ENCODE data around the gene EME2. TPM values are rescaled to one million over a fixed set of nuclear protein-coding genes. Genes with fewer than 3 reads are reported as not detected.

EME2 gene
- polyA plus RNA-seq, 1 experiment = 2.4 TPM

DNA sequence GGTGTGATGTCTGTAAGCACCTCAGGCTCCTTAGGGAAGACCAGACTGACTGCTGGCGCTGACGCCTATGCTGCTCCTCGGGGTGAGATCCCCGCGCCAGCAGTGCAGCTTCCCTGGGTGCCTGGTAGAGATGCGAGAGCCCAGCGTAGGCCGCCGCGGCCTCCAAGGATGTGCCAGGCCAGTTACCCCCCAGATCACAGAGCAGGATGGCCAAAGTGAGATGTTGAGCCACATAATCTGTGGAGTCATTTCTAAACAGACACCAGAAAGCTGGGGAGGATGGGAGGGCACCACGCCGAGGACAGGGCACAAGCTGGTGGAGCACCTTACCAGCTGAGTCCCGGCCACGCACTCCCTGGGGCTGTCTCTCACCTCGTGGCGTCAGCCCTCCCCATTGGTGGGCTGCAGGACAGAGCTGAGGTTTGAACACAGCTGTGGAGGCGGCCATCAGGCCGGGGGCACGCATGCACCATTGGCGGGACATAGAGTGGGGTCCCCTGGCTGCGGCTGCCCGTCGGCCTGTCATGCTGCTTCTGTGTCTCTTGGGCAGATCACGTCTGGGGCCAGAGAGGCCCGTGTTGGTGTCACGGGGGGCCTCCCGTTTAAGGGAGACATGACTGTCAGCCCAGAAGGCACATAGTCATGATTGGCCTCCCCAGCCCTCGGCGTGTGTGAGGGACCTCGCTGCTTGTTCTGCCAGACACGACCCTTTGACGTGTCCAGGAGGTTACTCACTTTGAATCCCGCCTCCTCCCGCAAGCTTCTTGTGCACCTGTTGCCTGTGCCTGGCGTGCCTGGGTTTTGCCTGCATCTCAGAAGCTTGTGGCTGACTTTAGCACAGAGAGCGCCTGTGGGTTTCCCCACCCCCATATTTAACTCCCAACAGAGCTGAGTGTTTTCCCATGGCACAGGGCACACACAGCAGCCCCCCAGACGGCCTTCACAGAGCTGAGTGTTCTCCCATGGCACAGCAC lies 44.7 kb upstream of the EME2 start:
- Histone ChIP-seq H3K4me3 (ENCODE audit: low read depth, low read length) (no peak overlapping the region), H3K27ac (ENCODE audit: low read depth, low read length) (no peak overlapping the region), H3K9me3 (ENCODE audit: control insufficient read depth, insufficient read depth, low read length) (no peaks in the 10 kb centered on the region; the same call in 1 of the 2 replicates), H3K27me3 (ENCODE audit: control insufficient read depth, insufficient read depth, low read length) (no peaks in the 10 kb centered on the region)
- ChIA-PET CTCF (no interaction called here), POLR2A (no interaction called here)
- TF ChIP-seq, protein P1, sequence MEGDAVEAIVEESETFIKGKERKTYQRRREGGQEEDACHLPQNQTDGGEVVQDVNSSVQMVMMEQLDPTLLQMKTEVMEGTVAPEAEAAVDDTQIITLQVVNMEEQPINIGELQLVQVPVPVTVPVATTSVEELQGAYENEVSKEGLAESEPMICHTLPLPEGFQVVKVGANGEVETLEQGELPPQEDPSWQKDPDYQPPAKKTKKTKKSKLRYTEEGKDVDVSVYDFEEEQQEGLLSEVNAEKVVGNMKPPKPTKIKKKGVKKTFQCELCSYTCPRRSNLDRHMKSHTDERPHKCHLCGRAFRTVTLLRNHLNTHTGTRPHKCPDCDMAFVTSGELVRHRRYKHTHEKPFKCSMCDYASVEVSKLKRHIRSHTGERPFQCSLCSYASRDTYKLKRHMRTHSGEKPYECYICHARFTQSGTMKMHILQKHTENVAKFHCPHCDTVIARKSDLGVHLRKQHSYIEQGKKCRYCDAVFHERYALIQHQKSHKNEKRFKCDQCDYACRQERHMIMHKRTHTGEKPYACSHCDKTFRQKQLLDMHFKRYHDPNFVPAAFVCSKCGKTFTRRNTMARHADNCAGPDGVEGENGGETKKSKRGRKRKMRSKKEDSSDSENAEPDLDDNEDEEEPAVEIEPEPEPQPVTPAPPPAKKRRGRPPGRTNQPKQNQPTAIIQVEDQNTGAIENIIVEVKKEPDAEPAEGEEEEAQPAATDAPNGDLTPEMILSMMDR (IDR thresholded peaks at IDR 0.05; ENCODE audit: low read depth, low read length) = no peak
- no peak for DNase-seq (ENCODE audit: low read depth, low spot score)

DNA sequence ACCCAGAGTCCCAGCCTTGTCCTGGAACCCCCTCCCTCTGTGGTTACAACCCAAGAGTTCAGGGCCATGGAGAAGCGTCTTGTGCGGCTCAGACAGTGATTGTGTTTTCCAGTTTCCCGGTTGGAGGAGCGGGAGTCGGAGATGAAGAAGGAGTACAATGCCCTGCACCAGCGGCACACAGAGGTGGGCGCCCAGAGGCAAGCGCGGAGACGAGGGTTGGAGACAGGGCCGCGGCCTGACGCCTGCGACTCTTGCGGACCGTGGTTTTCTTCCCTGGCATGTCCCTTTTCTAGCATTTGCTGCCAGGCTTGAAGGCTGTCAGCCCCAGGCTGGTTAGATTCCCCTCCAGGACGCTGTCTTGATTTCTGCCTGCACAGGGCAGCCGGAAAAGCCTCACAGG lies 43.6 kb upstream of the EME2 start:
- DNase-seq (ENCODE audit: low read depth, low spot score) = no peak
- POLR2A ChIA-PET = no interaction called here
- TF ChIP-seq, protein P1 (IDR thresholded peaks at IDR 0.05; ENCODE audit: low read depth, low read length) = no peak

DNA sequence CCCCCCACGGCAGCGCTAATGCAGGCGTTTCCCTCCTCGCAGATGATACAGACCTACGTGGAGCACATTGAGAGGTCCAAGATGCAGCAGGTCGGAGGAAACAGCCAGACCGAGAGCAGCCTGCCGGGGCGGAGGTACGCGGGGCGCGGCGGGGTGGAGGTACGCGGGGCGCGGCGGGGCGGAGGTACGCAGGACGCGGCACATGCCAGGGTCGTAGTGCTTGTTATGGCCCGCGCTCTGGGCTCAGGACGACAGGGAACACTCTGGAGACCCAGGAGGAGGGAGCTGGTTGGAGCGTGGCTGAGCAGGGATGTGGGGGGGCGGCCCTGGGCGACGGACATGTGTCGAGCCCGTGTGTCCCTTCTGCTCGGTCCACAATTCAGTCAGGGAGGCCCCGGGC lies 43.2 kb upstream of the EME2 start:
- ChIA-PET CTCF (no interaction called here), POLR2A (no interaction called here)
- DNase-seq (ENCODE audit: low read depth, low spot score) = no peak

More for the DNA sequence above, 43.6 kb upstream of the EME2 start:
- H3K27me3 ChIP-seq (ENCODE audit: control insufficient read depth, insufficient read depth, low read length) = no peaks in the 10 kb centered on the region
- CTCF ChIA-PET = no interaction called here
- H3K4me3 ChIP-seq (ENCODE audit: low read depth, low read length) = no peak overlapping the region
- H3K27ac ChIP-seq (ENCODE audit: low read depth, low read length) = no peak overlapping the region
- peaks cover 10% of the 10 kb centered on the region; the same call in 1 of the 2 replicates for H3K9me3 ChIP-seq (ENCODE audit: control insufficient read depth, insufficient read depth, low read length)

DNA sequence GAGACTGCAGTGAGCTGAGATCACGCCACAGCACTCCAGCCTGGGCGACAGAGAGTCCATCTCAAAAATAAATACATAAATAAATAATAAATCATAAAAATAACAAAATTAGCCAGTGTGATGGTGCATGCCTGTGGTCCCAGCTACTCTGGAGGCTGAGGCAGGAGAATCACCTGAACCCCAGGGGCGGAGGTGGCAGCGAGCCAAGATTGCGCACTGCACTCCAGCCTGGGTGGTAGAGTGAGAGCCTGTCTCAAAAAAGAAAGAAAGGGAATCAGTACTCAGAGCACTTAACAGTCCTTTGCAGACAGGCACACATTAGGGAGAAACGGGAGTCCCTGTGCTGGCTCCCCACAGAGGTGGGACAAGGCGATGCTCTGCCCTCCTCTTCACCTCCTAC lies 41.5 kb upstream of the EME2 start:
- TF ChIP-seq, protein P1 (IDR thresholded peaks at IDR 0.05; ENCODE audit: low read depth, low read length) = no peak
- H3K27me3 ChIP-seq (ENCODE audit: control insufficient read depth, insufficient read depth, low read length) = no peaks in the 10 kb centered on the region
- DNase-seq (ENCODE audit: low read depth, low spot score) = no peak
- POLR2A ChIA-PET = no interaction called here
- no peak overlapping the region for H3K4me3 ChIP-seq (ENCODE audit: low read depth, low read length)
- no peak overlapping the region for H3K27ac ChIP-seq (ENCODE audit: low read depth, low read length)
- CTCF ChIA-PET = interaction anchor here (0.7 kb wide), 1 partner anchor 25 kb away, joined by 5 read pairs; no protein-coding TSS in a partner anchor
- peaks cover 27% of the 10 kb centered on the region for H3K9me3 ChIP-seq (ENCODE audit: control insufficient read depth, insufficient read depth, low read length)

More for the DNA sequence above, 43.2 kb upstream of the EME2 start:
- no peak overlapping the region for H3K4me3 ChIP-seq (ENCODE audit: low read depth, low read length)
- TF ChIP-seq, protein P1 (IDR thresholded peaks at IDR 0.05; ENCODE audit: low read depth, low read length) = no peak
- H3K27me3 ChIP-seq (ENCODE audit: control insufficient read depth, insufficient read depth, low read length) = no peaks in the 10 kb centered on the region
- H3K27ac ChIP-seq (ENCODE audit: low read depth, low read length) = no peak overlapping the region
- peaks cover 14% of the 10 kb centered on the region for H3K9me3 ChIP-seq (ENCODE audit: control insufficient read depth, insufficient read depth, low read length)

DNA sequence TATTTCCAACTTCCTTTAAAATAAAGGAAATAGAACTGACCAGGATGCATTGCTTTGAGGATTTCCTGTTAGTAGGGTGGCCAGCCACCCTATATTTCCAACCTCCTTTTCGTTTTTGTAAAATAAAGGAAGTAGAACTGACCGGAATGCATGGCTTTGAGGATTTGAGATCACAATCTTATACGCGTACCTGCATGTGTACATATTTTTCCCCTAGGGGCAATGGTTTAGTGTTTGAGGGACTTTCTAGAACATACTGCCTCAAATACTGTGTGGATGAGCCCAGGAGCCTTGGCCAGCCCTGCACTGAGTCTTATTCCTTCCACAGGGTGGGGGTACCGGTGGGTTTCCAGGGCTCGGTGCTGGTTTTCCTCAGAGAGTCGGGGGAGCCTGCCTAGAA lies 41.0 kb upstream of the EME2 start:
- Histone ChIP-seq H3K4me3 (ENCODE audit: low read depth, low read length) (no peak overlapping the region), H3K9me3 (ENCODE audit: control insufficient read depth, insufficient read depth, low read length) (peaks cover 32% of the 10 kb centered on the region), H3K27me3 (ENCODE audit: control insufficient read depth, insufficient read depth, low read length) (no peaks in the 10 kb centered on the region), H3K27ac (ENCODE audit: low read depth, low read length) (no peak overlapping the region)
- TF ChIP-seq, protein P1 (IDR thresholded peaks at IDR 0.05; ENCODE audit: low read depth, low read length) = no peak
- ChIA-PET CTCF (no interaction called here), POLR2A (no interaction called here)
- DNase-seq (ENCODE audit: low read depth, low spot score) = no peak
